ENCODE measurements around the gene PTPRG. TPM values are rescaled to one million over a fixed set of nuclear protein-coding genes. Genes with fewer than 3 reads are reported as not detected.

PTPRG gene
- total and polyA plus RNA-seq, 2 donors (not counting 3 experiments of a cell fraction or from before 2014, with no cell fraction given): 8.9 to 39.1 TPM

DNA sequence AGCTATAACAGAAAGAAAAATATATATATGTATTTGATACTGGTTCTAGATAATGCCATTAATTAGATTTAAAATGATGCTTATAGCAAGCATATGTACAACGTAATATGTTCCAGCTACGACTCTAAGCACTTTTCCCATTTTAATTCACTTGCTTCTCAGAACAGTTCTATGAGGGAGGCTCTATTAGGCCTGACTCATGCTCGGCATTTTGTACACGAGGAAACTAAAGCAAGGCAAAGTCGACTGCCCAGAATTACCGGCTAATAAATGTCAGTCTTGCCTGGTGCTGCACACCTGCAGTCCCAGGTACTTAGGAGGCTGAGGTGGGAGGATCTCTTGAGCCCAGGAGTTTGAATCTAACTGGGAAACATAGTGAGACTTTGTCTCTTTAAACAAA is 106.0 kb downstream of the PTPRG start:
- CTCF ChIA-PET: no interaction called here
- peaks cover 2% of the 10 kb centered on the region for H3K79me2 ChIP-seq (ENCODE audit: control insufficient read depth, insufficient read depth, low read length)

More for the DNA sequence above, 106.0 kb downstream of the PTPRG start:
- intact Hi-C loops (cut with micrococcal nuclease): no loop called here
- no TSS peak for BruUV-seq (replicated peaks)
- peaks cover 2% of the 10 kb centered on the region for H3K4me1 ChIP-seq (ENCODE audit: control insufficient read depth, extremely low read depth, insufficient read depth, low read length)
- DNase-seq (ENCODE audit: low read depth, low spot score) (no peak), FAIRE-seq (no peak)
- H3K36me3 ChIP-seq (ENCODE audit: control insufficient read depth in 2 of 2, extremely low read depth in 1 of 2, insufficient read depth in 2 of 2, low read length in 2 of 2): no peaks in the 10 kb centered on the region
- TF ChIP-seq POLR2A (IDR thresholded peaks at IDR 0.05; ENCODE audit: low read depth, low read length) (no peak), JUN (IDR thresholded peaks at IDR 0.05; ENCODE audit: borderline replicate concordance, insufficient read depth, insufficient read length, low read depth) (no peak), EZH2 (IDR thresholded peaks at IDR 0.05; ENCODE audit: borderline replicate concordance, low read depth, low read length, severe bottlenecking) (no peak), FOS (IDR thresholded peaks at IDR 0.05; ENCODE audit: borderline replicate concordance, insufficient read depth, low read length) (no peak), MYC (IDR thresholded peaks at IDR 0.05; ENCODE audit: low read depth, low read length) (no peak), POLR2AphosphoS5 (IDR thresholded peaks at IDR 0.05; ENCODE audit: insufficient read depth, low read depth, low read length) (no peak), GATA2 (IDR thresholded peaks at IDR 0.05; ENCODE audit: insufficient read depth, insufficient read length, low read depth, low read length) (no peak)
- TF ChIP-seq, protein P1, sequence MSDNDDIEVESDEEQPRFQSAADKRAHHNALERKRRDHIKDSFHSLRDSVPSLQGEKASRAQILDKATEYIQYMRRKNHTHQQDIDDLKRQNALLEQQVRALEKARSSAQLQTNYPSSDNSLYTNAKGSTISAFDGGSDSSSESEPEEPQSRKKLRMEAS (IDR thresholded peaks at IDR 0.05; ENCODE audit: insufficient read depth, insufficient read length): no peak
- TF ChIP-seq, protein P2, sequence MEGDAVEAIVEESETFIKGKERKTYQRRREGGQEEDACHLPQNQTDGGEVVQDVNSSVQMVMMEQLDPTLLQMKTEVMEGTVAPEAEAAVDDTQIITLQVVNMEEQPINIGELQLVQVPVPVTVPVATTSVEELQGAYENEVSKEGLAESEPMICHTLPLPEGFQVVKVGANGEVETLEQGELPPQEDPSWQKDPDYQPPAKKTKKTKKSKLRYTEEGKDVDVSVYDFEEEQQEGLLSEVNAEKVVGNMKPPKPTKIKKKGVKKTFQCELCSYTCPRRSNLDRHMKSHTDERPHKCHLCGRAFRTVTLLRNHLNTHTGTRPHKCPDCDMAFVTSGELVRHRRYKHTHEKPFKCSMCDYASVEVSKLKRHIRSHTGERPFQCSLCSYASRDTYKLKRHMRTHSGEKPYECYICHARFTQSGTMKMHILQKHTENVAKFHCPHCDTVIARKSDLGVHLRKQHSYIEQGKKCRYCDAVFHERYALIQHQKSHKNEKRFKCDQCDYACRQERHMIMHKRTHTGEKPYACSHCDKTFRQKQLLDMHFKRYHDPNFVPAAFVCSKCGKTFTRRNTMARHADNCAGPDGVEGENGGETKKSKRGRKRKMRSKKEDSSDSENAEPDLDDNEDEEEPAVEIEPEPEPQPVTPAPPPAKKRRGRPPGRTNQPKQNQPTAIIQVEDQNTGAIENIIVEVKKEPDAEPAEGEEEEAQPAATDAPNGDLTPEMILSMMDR (IDR thresholded peaks at IDR 0.05; ENCODE audit: extremely low read depth in 1 of 2, insufficient read depth in 1 of 2, low read depth in 1 of 2, low read length in 2 of 2): no peak
- H3K4me3 ChIP-seq (replicated peaks in 1 of 3; ENCODE audit: insufficient read depth in 1 of 3, low read depth in 1 of 3, low read length in 3 of 3): no peak overlapping the region
- POLR2A ChIA-PET: no interaction called here
- no peak overlapping the region for H2AFZ ChIP-seq (ENCODE audit: low read depth, low read length)
- H3K9ac ChIP-seq (replicated peaks; ENCODE audit: extremely low read depth, insufficient read depth, low read length): no peak overlapping the region
- dilution Hi-C loops (cut with MboI; ENCODE audit: extremely low pct_ligation_motif_present, low sequenced_read_pairs): no loop called here
- no peak overlapping the region for H3K4me2 ChIP-seq (ENCODE audit: insufficient read depth, low read length)
- H3K27ac ChIP-seq (ENCODE audit: insufficient read depth, low read depth, low read length): no peak overlapping the region
- H3K27me3 ChIP-seq (ENCODE audit: control insufficient read depth in 2 of 2, insufficient read depth in 2 of 2, low read length in 2 of 2): no peaks in the 10 kb centered on the region
- no peaks in the 10 kb centered on the region for H3K9me3 ChIP-seq (replicated peaks; ENCODE audit: control insufficient read depth, insufficient read depth, low read length)
- no peaks in the 10 kb centered on the region for H4K20me1 ChIP-seq (replicated peaks; ENCODE audit: control insufficient read depth, extremely low read depth, insufficient read depth, low read length)
- no peaks in the 10 kb centered on the region for H3K9me1 ChIP-seq (replicated peaks; ENCODE audit: control insufficient read depth, extremely low read depth, insufficient read depth, low read length)
